CD4-positive, alpha-beta T cell treated with Interleukin-6 at 100 ng/mL for 8 hours (primary cell): Measurements from ENCODE around the gene AJAP1.

Experiments
- DNase-seq: peaks from one replicate; pipeline ENCODE4 v3.0.0-alpha.2; 2020; ENCODE audit warnings: mixed read lengths, low spot score

The AJAP1 gene

DNA sequence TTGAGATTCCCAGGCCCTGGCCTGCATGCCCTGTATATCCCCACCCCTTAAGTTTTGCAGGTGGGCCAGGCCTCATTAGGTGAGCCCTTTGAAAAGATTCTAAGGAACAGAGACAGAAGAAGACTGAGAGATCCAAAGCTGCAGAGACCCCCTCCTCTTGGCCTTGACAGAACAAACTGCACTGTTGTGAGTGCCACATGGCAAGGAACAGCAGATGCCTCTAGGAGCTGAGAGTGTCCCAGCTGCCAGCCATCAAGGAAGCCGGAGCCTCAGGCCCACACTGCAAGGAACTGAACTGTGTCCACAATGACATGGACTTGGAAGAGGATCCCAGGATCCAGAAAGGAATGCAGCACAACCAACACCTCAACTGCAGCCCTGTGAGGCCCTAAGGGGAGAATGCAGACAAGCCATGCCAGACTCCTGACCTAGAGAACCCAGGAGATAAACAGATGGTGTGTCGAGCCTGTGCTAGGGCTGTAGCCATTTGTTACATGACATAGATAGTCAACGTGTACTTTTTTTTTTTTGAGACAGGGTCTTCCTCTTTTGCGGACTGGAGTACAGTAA lies 182.7 kb downstream of the AJAP1 start:
- no peak for DNase-seq

- no peak for DNase-seq
Measured at GRCh38 chr1:4837752-4838151, 183.3 kb downstream of the AJAP1 start.

DNA sequence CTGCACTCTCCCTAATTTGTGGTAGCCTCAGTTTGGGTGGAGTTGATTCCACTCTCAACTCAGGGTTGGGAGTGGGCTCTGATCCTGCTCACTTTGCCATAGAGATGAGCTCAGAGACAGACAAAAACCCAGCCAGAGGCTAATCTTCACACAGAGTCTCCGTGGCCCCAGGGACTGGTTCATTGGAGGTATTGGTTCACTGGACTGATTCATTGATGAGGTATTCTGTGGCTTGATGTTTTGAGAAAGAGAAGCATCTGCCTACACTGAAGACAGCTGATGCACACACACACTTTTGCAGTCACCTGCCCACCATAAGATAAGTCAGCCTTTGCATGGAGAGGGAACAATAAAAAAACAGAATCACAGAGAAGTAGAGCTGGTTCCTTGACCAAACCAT lies 183.8 kb downstream of the AJAP1 start:
- DNase-seq, result no peak
